ENCODE data around the gene HECW1.

DNA sequence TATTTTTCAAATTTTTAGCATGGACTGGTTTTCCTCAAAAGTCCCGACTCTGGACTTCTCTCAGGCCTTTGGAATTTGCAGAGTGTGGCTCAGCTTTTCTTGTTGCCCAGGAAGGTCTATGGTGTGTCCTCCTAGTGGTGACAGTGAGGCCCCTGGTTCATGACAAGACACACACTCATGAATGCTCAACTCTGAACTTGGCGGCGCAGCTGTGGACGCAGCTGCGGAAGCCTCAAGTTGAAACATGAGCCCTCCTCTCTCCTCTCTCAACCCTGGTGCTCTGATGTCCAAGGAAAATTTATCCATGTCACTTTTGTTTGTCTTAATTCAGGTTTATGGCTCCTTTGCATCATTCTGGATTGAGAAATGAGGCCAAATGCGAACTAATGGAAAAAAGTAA, 183.9 kb downstream of the HECW1 start:
- no peak for TF ChIP-seq POLR2AphosphoS5 (IDR thresholded peaks at IDR 0.05; ENCODE audit: low read length)
- TF ChIP-seq, protein P1, sequence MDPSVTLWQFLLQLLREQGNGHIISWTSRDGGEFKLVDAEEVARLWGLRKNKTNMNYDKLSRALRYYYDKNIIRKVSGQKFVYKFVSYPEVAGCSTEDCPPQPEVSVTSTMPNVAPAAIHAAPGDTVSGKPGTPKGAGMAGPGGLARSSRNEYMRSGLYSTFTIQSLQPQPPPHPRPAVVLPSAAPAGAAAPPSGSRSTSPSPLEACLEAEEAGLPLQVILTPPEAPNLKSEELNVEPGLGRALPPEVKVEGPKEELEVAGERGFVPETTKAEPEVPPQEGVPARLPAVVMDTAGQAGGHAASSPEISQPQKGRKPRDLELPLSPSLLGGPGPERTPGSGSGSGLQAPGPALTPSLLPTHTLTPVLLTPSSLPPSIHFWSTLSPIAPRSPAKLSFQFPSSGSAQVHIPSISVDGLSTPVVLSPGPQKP (IDR thresholded peaks at IDR 0.05; ENCODE audit: low read depth, low read length), result no peak
- no peak for TF ChIP-seq SP1 (IDR thresholded peaks at IDR 0.05; ENCODE audit: low read depth, low read length)
- no peak for TF ChIP-seq TCF12 (IDR thresholded peaks at IDR 0.05; ENCODE audit: low read depth, low read length)
- TF ChIP-seq RAD51 (IDR thresholded peaks at IDR 0.05), result no peak
- TF ChIP-seq FOS (IDR thresholded peaks at IDR 0.05; ENCODE audit: borderline replicate concordance, extremely low read depth, insufficient read length), result no peak
- TF ChIP-seq CEBPB (IDR thresholded peaks at IDR 0.05; ENCODE audit: borderline replicate concordance in 1 of 2, low read depth in 2 of 2, low read length in 2 of 2), result no peak
- no peak for TF ChIP-seq EP300 (IDR thresholded peaks at IDR 0.05; ENCODE audit: borderline replicate concordance in 1 of 2, control insufficient read depth in 1 of 2, low read depth in 2 of 2, low read length in 2 of 2)
- no peak for TF ChIP-seq IRF4 (IDR thresholded peaks at IDR 0.05; ENCODE audit: low read depth, low read length)
- 0 out of 6 replicates have a peak, but pooled peaks of 2 of the 3 experiments have one; percentile 4 to 6 for TF ChIP-seq CTCF (IDR thresholded peaks at IDR 0.05 in 2 of 3, conservative IDR thresholded peaks at IDR 0.05 in 1 of 3; ENCODE audit: control insufficient read depth in 2 of 3, extremely low read depth in 1 of 3, insufficient read depth in 1 of 3, low read depth in 3 of 3, low read length in 3 of 3)
- TF ChIP-seq EZH2 (IDR thresholded peaks at IDR 0.05; ENCODE audit: borderline replicate concordance, control insufficient read depth, low read depth, low read length), result no peak
- TF ChIP-seq TCF7 (IDR thresholded peaks at IDR 0.05; ENCODE audit: borderline replicate concordance), result no peak
- TF ChIP-seq, protein P2, sequence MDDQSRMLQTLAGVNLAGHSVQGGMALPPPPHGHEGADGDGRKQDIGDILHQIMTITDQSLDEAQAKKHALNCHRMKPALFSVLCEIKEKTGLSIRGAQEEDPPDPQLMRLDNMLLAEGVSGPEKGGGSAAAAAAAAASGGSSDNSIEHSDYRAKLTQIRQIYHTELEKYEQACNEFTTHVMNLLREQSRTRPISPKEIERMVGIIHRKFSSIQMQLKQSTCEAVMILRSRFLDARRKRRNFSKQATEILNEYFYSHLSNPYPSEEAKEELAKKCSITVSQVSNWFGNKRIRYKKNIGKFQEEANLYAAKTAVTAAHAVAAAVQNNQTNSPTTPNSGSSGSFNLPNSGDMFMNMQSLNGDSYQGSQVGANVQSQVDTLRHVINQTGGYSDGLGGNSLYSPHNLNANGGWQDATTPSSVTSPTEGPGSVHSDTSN (IDR thresholded peaks at IDR 0.05; ENCODE audit: insufficient replicate concordance, low read depth, low read length), result no peak
- no peak for TF ChIP-seq SUZ12 (IDR thresholded peaks at IDR 0.05; ENCODE audit: unreplicated experiment)

Measured in GM12878 (cell line).